CD14-positive monocyte (primary cell): Measurements from ENCODE around the gene FBXO31. TPM values are rescaled to one million over a fixed set of nuclear protein-coding genes. Genes with fewer than 3 reads are reported as not detected.

Experiments
- DNase-seq, 3 donors: peaks; one replicate each; pipeline ENCODE4 v3.0.0-alpha.2; 2011 to 2022
- H2AFZ ChIP-seq: 2 replicates; pipeline ENCODE4 v1.6.0; 2012; ENCODE audit warnings: mild to moderate bottlenecking, low read depth, low read length, inconsistent platforms; ENCODE audit not compliant: insufficient read depth, poor library complexity, severe bottlenecking
- H3K27ac ChIP-seq, 2 donors: 1 replicate in 1 of 2; 2 replicates in 1 of 2; pipeline ENCODE4 v1.5.1; 2012 to 2013; ENCODE audit warnings: low read length in 2 of 2, control low read depth in 1 of 2, inconsistent platforms in 1 of 2, low read depth in 1 of 2, mild to moderate bottlenecking in 1 of 2
- H3K27me3 ChIP-seq, 2 donors: one replicate each; pipeline versions ENCODE4 v1.6.0 to v1.6.1; 2011 to 2013; ENCODE audit warnings: low read length in 2 of 2; ENCODE audit not compliant: control insufficient read depth in 2 of 2, insufficient read depth in 2 of 2
- H3K36me3 ChIP-seq, 2 donors: replicated peaks in 1 of 2; 1 replicate in 1 of 2; 2 replicates in 1 of 2; pipeline versions ENCODE4 v1.5.1 to v1.6.1; 2012 to 2013; ENCODE audit warnings: low read length in 2 of 2, control low read depth in 1 of 2, inconsistent platforms in 1 of 2, mild to moderate bottlenecking in 1 of 2; ENCODE audit not compliant: insufficient read depth in 2 of 2, control insufficient read depth in 1 of 2
- H3K4me1 ChIP-seq, 2 donors: 1 replicate in 1 of 2; 2 replicates in 1 of 2; pipeline versions ENCODE4 v1.5.1 to v1.6.1; 2012 to 2013; ENCODE audit warnings: low read length in 2 of 2, control low read depth in 1 of 2, inconsistent platforms in 1 of 2, mild to moderate bottlenecking in 1 of 2, moderate library complexity in 1 of 2; ENCODE audit not compliant: insufficient read depth in 2 of 2, control insufficient read depth in 1 of 2
- H3K4me2 ChIP-seq: replicated peaks from 2 replicates; pipeline ENCODE3; 2012; ENCODE audit warnings: low read length, moderate library complexity, mild to moderate bottlenecking; ENCODE audit not compliant: poor library complexity, severe bottlenecking; ENCODE audit errors: extremely low read depth
- H3K4me3 ChIP-seq, 3 experiments: fragments of 200-600 bp in 1 of 3; sonication (generic) in 1 of 3; replicated peaks in 1 of 3; 1 replicate in 2 of 3; 2 replicates in 1 of 3; pipeline ENCODE4 v1.5.1; 2011 to 2013; ENCODE audit warnings: low read length in 3 of 3, mild to moderate bottlenecking in 3 of 3, control low read depth in 2 of 3, low read depth in 2 of 3, inconsistent platforms in 1 of 3, moderate library complexity in 1 of 3
- H3K79me2 ChIP-seq: 2 replicates; pipeline ENCODE4 v1.6.0; 2012; ENCODE audit warnings: mild to moderate bottlenecking, control low read depth, inconsistent platforms, low read length, moderate library complexity; ENCODE audit not compliant: insufficient read depth
- H3K9ac ChIP-seq: 2 replicates; pipeline ENCODE4 v1.6.0; 2017; ENCODE audit warnings: low read length, mild to moderate bottlenecking; ENCODE audit not compliant: insufficient read depth, poor library complexity, severe bottlenecking
- H3K9me3 ChIP-seq, 2 donors: replicated peaks in 1 of 2; 1 replicate in 1 of 2; 2 replicates in 1 of 2; pipeline versions ENCODE4 v1.5.1 to v1.6.1; 2012 to 2013; ENCODE audit warnings: low read length in 2 of 2, control low read depth in 1 of 2; ENCODE audit not compliant: control insufficient read depth in 1 of 2, insufficient read depth in 1 of 2
- H4K20me1 ChIP-seq: 2 replicates; pipeline ENCODE4 v1.6.0; 2012; ENCODE audit warnings: mild to moderate bottlenecking, low read length, control low read depth, moderate library complexity; ENCODE audit not compliant: insufficient read depth
- H3K27ac Mint-ChIP-seq, 7 donors: one replicate each; pipeline ENCODE4 v1.8.0; 2020; ENCODE audit warnings: mild to moderate bottlenecking in 7 of 7, mixed read lengths in 7 of 7, moderate library complexity in 6 of 7, inconsistent platforms in 2 of 7
- H3K27me3 Mint-ChIP-seq, 3 donors: one replicate each; pipeline ENCODE4 v1.8.0; 2021 to 2022; ENCODE audit warnings: low read depth in 3 of 3, mild to moderate bottlenecking in 3 of 3, mixed read lengths in 3 of 3, moderate library complexity in 3 of 3, inconsistent platforms in 1 of 3
- H3K36me3 Mint-ChIP-seq, 2 donors: one replicate each; pipeline ENCODE4 v1.8.0; 2020; ENCODE audit warnings: mixed read lengths in 2 of 2, inconsistent platforms in 1 of 2, mild to moderate bottlenecking in 1 of 2
- H3K4me1 Mint-ChIP-seq: one replicate; pipeline ENCODE4 v1.8.0; 2020; ENCODE audit warnings: mild to moderate bottlenecking, mixed read lengths
- H3K4me3 Mint-ChIP-seq, 2 donors: one replicate each; pipeline ENCODE4 v1.8.0; 2020; ENCODE audit warnings: mild to moderate bottlenecking in 2 of 2, mixed read lengths in 2 of 2, moderate library complexity in 1 of 2
- H3K9me3 Mint-ChIP-seq, 7 donors: one replicate each; pipeline ENCODE4 v1.8.0; 2020 to 2022; ENCODE audit warnings: mixed read lengths in 7 of 7, mild to moderate bottlenecking in 6 of 7, moderate library complexity in 6 of 7, inconsistent platforms in 2 of 7
- CTCF ChIP-seq: fragments of 200-600 bp; IDR thresholded peaks from one replicate; pipeline ENCODE4 v1.8.0; 2022; ENCODE audit warnings: antibody characterized with exemption, mild to moderate bottlenecking
- WGBS: methylation state at CpG from one replicate; pipeline ENCODE4 v1.1.5; 2013; ENCODE audit warnings: missing lambda C conversion rate; ENCODE audit not compliant: insufficient coverage; 5-methylcytosine and 5-hydroxymethylcytosine counted together
- intact Hi-C, 2 donors: fragments of 100-400 bp; cut with micrococcal nuclease; formaldehyde crosslinking; loops; one replicate each; pipeline versions ENCODE4 v1.15.0 to v1.15.1; 2023
- polyA plus RNA-seq, 3 donors: library from polyadenylated mRNA; depleted of rRNA in 1 of 3; unstranded in 2 of 3; stranded (reverse) in 1 of 3; fragments of 300-500 nt in 2 of 3; fragments of >200 nt in 1 of 3; fragmentation: Illumina TruSeq in 2 of 3; gene quantifications; 1 replicate in 2 of 3; 2 replicates in 1 of 3; pipeline ENCODE4 v1.2.3, GENCODE V29; 2012 to 2021

The FBXO31 gene
- polyA plus RNA-seq, 3 donors, result 2.0 to 5.6 (median 3.3) TPM

- H3K27me3 ChIP-seq, result no peaks in the 10 kb centered on the region
- H3K4me2 ChIP-seq, result no peak overlapping the region
- no peak overlapping the region for H2AFZ ChIP-seq
- no peak overlapping the region for H3K4me3 ChIP-seq
- no peaks in the 10 kb centered on the region for H3K36me3 ChIP-seq
- no peaks in the 10 kb centered on the region for H3K9me3 ChIP-seq
- TF ChIP-seq CTCF, result no peak
- peaks cover 13% of the 10 kb centered on the region for H3K4me1 Mint-ChIP-seq
- peaks cover 0 to 8% (median under 1%) of the 10 kb centered on the region in 7 donors for H3K9me3 Mint-ChIP-seq
- no peaks in the 10 kb centered on the region for H3K36me3 Mint-ChIP-seq
- no peak overlapping the region for H3K27ac ChIP-seq
- H3K27ac Mint-ChIP-seq, result no peak overlapping the region
- no peaks in the 10 kb centered on the region for H3K79me2 ChIP-seq
- intact Hi-C loops, result no loop called here
- H3K9ac ChIP-seq, result no peak overlapping the region
- H3K4me3 Mint-ChIP-seq, result no peak overlapping the region
- H3K4me1 ChIP-seq, result peaks cover 6 to 9% of the 10 kb centered on the region in 2 donors
- peaks cover 1 to 7% (median 2%) of the 10 kb centered on the region in 3 donors for H3K27me3 Mint-ChIP-seq
- no peak for DNase-seq
- WGBS, result 0% methylated on average over 1 of the region's 7 CpGs
- no peaks in the 10 kb centered on the region for H4K20me1 ChIP-seq
Observed at GRCh38 chr16:87303431-87303930, 80.1 kb downstream of the FBXO31 start.

GRCh38 chr16:87298857-87299465, 84.6 kb downstream of the FBXO31 start:
- Mint-ChIP-seq H3K27ac (no peak overlapping the region), H3K4me3 (no peak overlapping the region), H3K36me3 (no peaks in the 10 kb centered on the region), H3K4me1 (peaks cover 5% of the 10 kb centered on the region), H3K27me3 (peaks cover 1 to 13% (median 2%) of the 10 kb centered on the region in 3 donors), H3K9me3 (no peaks in the 10 kb centered on the region)
- DNase-seq, result no peak
- no peak for TF ChIP-seq CTCF
- intact Hi-C loops, result no loop called here
- Histone ChIP-seq H3K4me1 (no peaks in the 10 kb centered on the region), H3K4me2 (no peak overlapping the region), H3K36me3 (no peaks in the 10 kb centered on the region), H3K4me3 (no peak overlapping the region), H3K27me3 (no peaks in the 10 kb centered on the region), H4K20me1 (no peaks in the 10 kb centered on the region), H3K27ac (no peak overlapping the region), H3K9ac (no peak overlapping the region), H3K9me3 (no peaks in the 10 kb centered on the region), H3K79me2 (no peaks in the 10 kb centered on the region), H2AFZ (no peak overlapping the region)
- WGBS, result 95% methylated on average over 10 of the region's 13 CpGs
